ENCODE data around the gene BDKRB2. TPM values are rescaled to one million over a fixed set of nuclear protein-coding genes. Genes with fewer than 3 reads are reported as not detected.

Gene BDKRB2
- total and polyA plus RNA-seq, 2 experiments from 2014 or later: 4.4 to 5.9 TPM

DNA sequence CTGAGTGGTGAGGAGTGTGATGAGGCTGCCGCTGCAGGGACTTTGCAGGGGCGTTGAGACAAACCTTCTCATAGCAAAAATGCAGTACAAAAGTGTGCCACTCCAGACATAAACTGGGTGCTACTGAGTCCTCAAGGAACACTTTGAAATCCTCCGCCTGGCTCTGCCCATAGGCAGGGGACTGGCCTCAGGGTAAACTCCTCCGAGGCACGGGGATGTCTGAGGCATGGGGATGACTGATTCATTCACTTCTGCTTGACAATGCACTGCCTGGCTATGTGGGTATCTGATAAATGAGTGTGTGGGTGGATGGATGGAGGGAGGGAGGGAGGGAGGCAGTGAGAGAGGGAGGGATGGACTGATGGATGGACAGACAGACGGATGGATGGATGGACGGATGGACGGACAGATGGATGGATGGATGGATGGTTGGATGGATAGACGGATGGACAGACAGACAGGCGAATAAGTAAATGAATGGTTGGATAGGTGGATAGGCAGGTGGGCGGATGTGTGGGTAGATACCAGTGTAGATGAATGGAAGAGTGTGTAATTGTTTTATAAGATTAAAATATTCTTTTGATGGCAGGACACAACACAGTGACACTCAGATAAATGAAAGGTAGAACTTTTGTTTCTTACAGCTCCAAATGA lies 2.1 kb upstream of the BDKRB2 start:
- no peaks in the 10 kb centered on the region for H3K9me2 ChIP-seq (replicated peaks; ENCODE audit: insufficient read depth)
- no peaks in the 10 kb centered on the region for H3K27me3 ChIP-seq
- no peak for DNase-seq (ENCODE audit: low spot score)
- peaks cover 25% of the 10 kb centered on the region for H3K4me1 ChIP-seq (ENCODE audit: insufficient read depth)
- H3K4me3 ChIP-seq: no peak overlapping the region
- TF ChIP-seq EZH2 (IDR thresholded peaks at IDR 0.05; ENCODE audit: borderline replicate concordance) (no peak), EZH2phosphoT487 (IDR thresholded peaks at IDR 0.05; ENCODE audit: low read depth, severe bottlenecking, unreplicated experiment) (no peak)
- TF ChIP-seq, protein P1, sequence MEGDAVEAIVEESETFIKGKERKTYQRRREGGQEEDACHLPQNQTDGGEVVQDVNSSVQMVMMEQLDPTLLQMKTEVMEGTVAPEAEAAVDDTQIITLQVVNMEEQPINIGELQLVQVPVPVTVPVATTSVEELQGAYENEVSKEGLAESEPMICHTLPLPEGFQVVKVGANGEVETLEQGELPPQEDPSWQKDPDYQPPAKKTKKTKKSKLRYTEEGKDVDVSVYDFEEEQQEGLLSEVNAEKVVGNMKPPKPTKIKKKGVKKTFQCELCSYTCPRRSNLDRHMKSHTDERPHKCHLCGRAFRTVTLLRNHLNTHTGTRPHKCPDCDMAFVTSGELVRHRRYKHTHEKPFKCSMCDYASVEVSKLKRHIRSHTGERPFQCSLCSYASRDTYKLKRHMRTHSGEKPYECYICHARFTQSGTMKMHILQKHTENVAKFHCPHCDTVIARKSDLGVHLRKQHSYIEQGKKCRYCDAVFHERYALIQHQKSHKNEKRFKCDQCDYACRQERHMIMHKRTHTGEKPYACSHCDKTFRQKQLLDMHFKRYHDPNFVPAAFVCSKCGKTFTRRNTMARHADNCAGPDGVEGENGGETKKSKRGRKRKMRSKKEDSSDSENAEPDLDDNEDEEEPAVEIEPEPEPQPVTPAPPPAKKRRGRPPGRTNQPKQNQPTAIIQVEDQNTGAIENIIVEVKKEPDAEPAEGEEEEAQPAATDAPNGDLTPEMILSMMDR (IDR thresholded peaks at IDR 0.05; ENCODE audit: poor library complexity): no peak
- H3K36me3 ChIP-seq (replicated peaks; ENCODE audit: insufficient read depth, low read depth): no peaks in the 10 kb centered on the region
- no peaks in the 10 kb centered on the region for H3K9me3 ChIP-seq (ENCODE audit: low read depth)
- no peak overlapping the region for H3K4me2 ChIP-seq
- H3K79me2 ChIP-seq: peaks cover 2% of the 10 kb centered on the region
- WGBS (ENCODE audit: low lambda C conversion rate, missing lambda C conversion rate): 88% methylated on average over 10 of the region's 11 CpGs
- H4K20me1 ChIP-seq (ENCODE audit: insufficient read depth, poor library complexity, severe bottlenecking): no peaks in the 10 kb centered on the region
- no peak overlapping the region for H2AFZ ChIP-seq
- H3K27ac ChIP-seq: no peak overlapping the region

DNA sequence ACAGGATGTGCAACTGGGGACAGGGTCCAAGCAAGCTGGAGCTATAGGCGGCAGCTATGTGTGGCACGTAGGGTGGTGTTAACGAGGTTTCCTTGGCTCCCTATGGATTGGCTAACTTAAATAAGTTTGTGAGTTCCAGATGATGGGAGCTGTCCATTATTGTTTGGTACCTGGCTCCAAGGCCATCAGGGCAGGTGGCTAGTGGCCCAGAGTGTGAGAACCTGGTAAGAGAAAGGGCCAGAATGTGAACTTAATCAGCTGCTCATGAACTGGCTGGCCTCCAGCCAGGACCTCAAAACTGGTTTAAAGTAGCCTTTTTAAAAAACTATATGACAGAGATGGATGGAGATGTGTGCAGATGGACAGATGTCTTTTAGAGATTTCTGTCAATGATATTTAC lies 1.5 kb upstream of the BDKRB2 start:
- Histone ChIP-seq H3K27ac (no peak overlapping the region), H3K4me3 (no peak overlapping the region), H3K4me2 (no peak overlapping the region), H3K79me2 (peaks cover 2% of the 10 kb centered on the region), H3K9me2 (replicated peaks; ENCODE audit: insufficient read depth) (no peaks in the 10 kb centered on the region), H3K36me3 (replicated peaks; ENCODE audit: insufficient read depth, low read depth) (no peaks in the 10 kb centered on the region), H3K4me1 (ENCODE audit: insufficient read depth) (peaks cover 25% of the 10 kb centered on the region), H4K20me1 (ENCODE audit: insufficient read depth, poor library complexity, severe bottlenecking) (no peaks in the 10 kb centered on the region), H3K27me3 (no peaks in the 10 kb centered on the region), H2AFZ (no peak overlapping the region), H3K9me3 (ENCODE audit: low read depth) (no peaks in the 10 kb centered on the region)
- TF ChIP-seq, protein P1 (IDR thresholded peaks at IDR 0.05; ENCODE audit: poor library complexity): no peak
- TF ChIP-seq EZH2phosphoT487 (IDR thresholded peaks at IDR 0.05; ENCODE audit: low read depth, severe bottlenecking, unreplicated experiment): no peak
- TF ChIP-seq EZH2 (IDR thresholded peaks at IDR 0.05; ENCODE audit: borderline replicate concordance): no peak
- no peak for DNase-seq (ENCODE audit: low spot score)
- WGBS (ENCODE audit: low lambda C conversion rate, missing lambda C conversion rate): 94% methylated on average over 3 of the region's 3 CpGs

DNA sequence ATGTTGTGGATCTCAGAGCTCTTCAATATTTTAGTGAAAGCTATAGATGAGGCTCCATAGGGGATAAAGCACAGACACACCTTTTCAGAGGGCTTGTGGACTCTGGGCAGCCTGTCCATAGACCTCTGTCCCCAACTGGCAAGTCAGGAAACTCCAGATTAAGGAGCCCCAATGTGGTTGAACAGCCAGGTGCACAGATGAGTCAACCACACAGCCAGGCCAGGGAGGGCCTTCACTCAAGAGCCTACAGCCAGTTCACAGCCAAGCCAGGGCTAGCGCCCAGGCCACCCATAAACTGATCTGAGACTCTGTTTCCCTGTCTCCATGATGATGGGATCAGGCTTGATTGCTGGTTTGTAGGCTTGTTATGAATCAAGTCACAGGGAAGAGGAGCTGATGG lies 1.0 kb upstream of the BDKRB2 start:
- 92% methylated on average over 1 of the region's 1 CpG for WGBS (ENCODE audit: low lambda C conversion rate, missing lambda C conversion rate)
- Histone ChIP-seq H3K4me2 (peak overlapping the region; percentile 83), H3K36me3 (replicated peaks; ENCODE audit: insufficient read depth, low read depth) (no peaks in the 10 kb centered on the region), H3K27me3 (no peaks in the 10 kb centered on the region), H2AFZ (peak overlapping the region; percentile 12), H3K9me2 (replicated peaks; ENCODE audit: insufficient read depth) (no peaks in the 10 kb centered on the region), H3K4me3 (no peak overlapping the region), H3K27ac (peak overlapping the region; percentile 83), H4K20me1 (ENCODE audit: insufficient read depth, poor library complexity, severe bottlenecking) (no peaks in the 10 kb centered on the region), H3K4me1 (ENCODE audit: insufficient read depth) (peaks cover 25% of the 10 kb centered on the region), H3K79me2 (peaks cover 2% of the 10 kb centered on the region), H3K9me3 (ENCODE audit: low read depth) (no peaks in the 10 kb centered on the region)
- TF ChIP-seq EZH2phosphoT487 (IDR thresholded peaks at IDR 0.05; ENCODE audit: low read depth, severe bottlenecking, unreplicated experiment) (no peak), EZH2 (IDR thresholded peaks at IDR 0.05; ENCODE audit: borderline replicate concordance) (no peak)
- DNase-seq (ENCODE audit: low spot score): no peak

DNA sequence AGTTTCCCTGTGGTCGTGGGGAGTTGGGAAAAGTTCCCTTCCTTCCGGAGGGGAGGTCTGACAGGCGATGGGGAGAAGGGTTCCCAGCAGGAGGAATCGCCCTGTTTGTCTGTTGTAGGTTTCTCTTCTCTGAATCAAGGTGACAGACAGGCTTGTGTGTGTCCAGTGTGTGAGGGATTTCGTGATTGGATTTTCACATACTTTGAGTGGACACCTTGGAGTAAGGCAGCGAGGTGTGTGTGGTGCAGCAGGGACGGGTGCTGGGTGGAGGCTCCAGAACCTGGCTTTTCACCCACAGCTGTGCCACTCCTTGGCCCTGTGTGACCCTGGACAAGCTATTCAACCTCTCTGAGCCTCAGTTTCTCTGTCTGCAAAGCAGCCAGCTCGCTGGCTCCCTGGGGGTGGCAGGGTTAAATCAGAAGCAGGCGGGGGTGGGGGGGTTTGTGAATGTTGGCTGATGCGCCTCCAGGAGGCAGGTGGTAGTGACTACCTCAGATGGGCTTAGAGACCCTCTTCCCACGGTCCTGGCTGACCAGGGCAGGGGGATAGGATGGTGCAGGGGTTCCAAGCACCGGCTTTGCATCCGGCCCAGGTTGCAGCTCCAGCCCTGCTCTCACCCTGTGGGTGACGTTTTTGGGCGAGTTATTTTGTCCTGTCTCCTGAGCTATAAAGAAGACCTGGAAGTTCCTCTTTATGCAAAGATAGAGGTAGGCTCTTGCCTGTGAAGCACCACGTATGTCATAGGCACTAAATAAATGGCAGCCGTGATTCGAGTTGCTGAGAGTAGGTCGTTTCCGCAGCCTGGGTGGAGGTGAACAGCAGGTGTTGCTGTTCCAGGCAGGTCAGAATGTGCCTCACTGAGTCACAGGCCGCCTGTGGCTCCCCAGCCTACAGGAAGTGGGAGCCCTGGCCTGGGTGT lies 679 bp downstream of the BDKRB2 start:
- peak overlapping the region; percentile 76 for H3K27ac ChIP-seq
- no peaks in the 10 kb centered on the region for H3K27me3 ChIP-seq
- H2AFZ ChIP-seq: peak overlapping the region; percentile 50
- WGBS (ENCODE audit: low lambda C conversion rate, missing lambda C conversion rate): 41% methylated on average over 20 of the region's 21 CpGs
- peak overlapping the region; percentile 83 for H3K4me2 ChIP-seq
- TF ChIP-seq, protein P1 (IDR thresholded peaks at IDR 0.05; ENCODE audit: poor library complexity): no peak
- TF ChIP-seq EZH2 (IDR thresholded peaks at IDR 0.05; ENCODE audit: borderline replicate concordance): no peak
- TF ChIP-seq EZH2phosphoT487 (IDR thresholded peaks at IDR 0.05; ENCODE audit: low read depth, severe bottlenecking, unreplicated experiment): no peak
- H3K9me3 ChIP-seq (ENCODE audit: low read depth): no peaks in the 10 kb centered on the region
- no peaks in the 10 kb centered on the region for H4K20me1 ChIP-seq (ENCODE audit: insufficient read depth, poor library complexity, severe bottlenecking)
- H3K4me3 ChIP-seq: peak overlapping the region; percentile 30
- H3K4me1 ChIP-seq (ENCODE audit: insufficient read depth): peaks cover 25% of the 10 kb centered on the region
- no peaks in the 10 kb centered on the region for H3K9me2 ChIP-seq (replicated peaks; ENCODE audit: insufficient read depth)
- H3K36me3 ChIP-seq (replicated peaks; ENCODE audit: insufficient read depth, low read depth): no peaks in the 10 kb centered on the region
- no peak for DNase-seq (ENCODE audit: low spot score)
- H3K79me2 ChIP-seq: peaks cover 2% of the 10 kb centered on the region
